Body of pancreas (tissue), 4 donors: ENCODE measurements around the gene ETV5. TPM values are rescaled to one million over a fixed set of nuclear protein-coding genes. Genes with fewer than 3 reads are reported as not detected.

ENCODE experiments used
- ATAC-seq: fragments of 150-250 bp; one replicate; pipeline ENCODE4 v1.9.1; 2016
- DNase-seq, 4 donors: peaks; one replicate each; pipeline ENCODE4 v3.0.0-alpha.2; 2019
- H3K27ac ChIP-seq, 4 donors: fragments of 200-600 bp; sonication (generic); 1 replicate in 3 of 4; 2 replicates in 1 of 4; pipeline versions ENCODE4 v1.5.1 to v1.6.1; 2016 to 2019; ENCODE audit warnings: mild to moderate bottlenecking in 1 of 4, mixed read lengths in 1 of 4, moderate library complexity in 1 of 4
- H3K27me3 ChIP-seq, 2 donors: fragments of 200-600 bp; sonication (generic); one replicate each; pipeline ENCODE4 v1.6.0; 2016; ENCODE audit warnings: mild to moderate bottlenecking in 1 of 2
- H3K36me3 ChIP-seq, 2 donors: fragments of 200-600 bp; sonication (generic); replicated peaks in 1 of 2; 2 replicates each; pipeline ENCODE4 v1.5.1; 2016; ENCODE audit warnings: low read depth in 2 of 2; ENCODE audit not compliant: insufficient read depth in 1 of 2
- H3K4me1 ChIP-seq: fragments of 200-600 bp; sonication (generic); one replicate; pipeline ENCODE4 v1.6.0; 2016
- H3K4me3 ChIP-seq, 2 donors: fragments of 200-600 bp; sonication (generic); 1 replicate in 1 of 2; 2 replicates in 1 of 2; pipeline ENCODE4 v1.5.1; 2016 to 2019
- H3K9me3 ChIP-seq, 3 donors: fragments of 200-600 bp; sonication (generic); 1 replicate in 2 of 3; 2 replicates in 1 of 3; pipeline ENCODE4 v1.5.1; 2016
- CTCF ChIP-seq, 7 experiments: fragments of 450-650 bp in 4 of 7; fragments of 200-600 bp in 3 of 7; sonication (generic) in 3 of 7; IDR thresholded peaks; one replicate each; pipeline ENCODE4 v1.5.1; 2016 to 2019; ENCODE audit warnings: antibody characterized with exemption in 7 of 7
- POLR2A ChIP-seq, 3 donors: fragments of 450-650 bp; IDR thresholded peaks; one replicate each; pipeline ENCODE4 v1.6.1; 2016; ENCODE audit warnings: antibody characterized with exemption in 3 of 3, mild to moderate bottlenecking in 2 of 3
- WGBS, 2 donors: methylation state at CpG; one replicate each; pipeline ENCODE4 v1.1.5; 2017; 5-methylcytosine and 5-hydroxymethylcytosine counted together
- intact Hi-C: fragments of 100-400 bp; cut with DNase I; formaldehyde crosslinking; loops from one replicate; pipeline ENCODE4 v1.15.1; 2023
- total RNA-seq, 2 donors: library from RNA; depleted of rRNA; stranded (reverse); fragments of >200 nt; gene quantifications; one replicate each; pipeline ENCODE4 v1.1.0, GENCODE V29; 2016

Gene ETV5
- total RNA-seq, 2 donors from 2014 or later: 14.5 to 39.2 TPM

GRCh38 chr3:186082150-186082549 is 26.7 kb downstream of the ETV5 start:
- H3K9me3 ChIP-seq: no peaks in the 10 kb centered on the region
- H3K4me3 ChIP-seq: no peak overlapping the region
- no peak overlapping the region for H3K27ac ChIP-seq
- DNase-seq (no peak), ATAC-seq (no peak)
- intact Hi-C loops: no loop called here
- 93% methylated on average over 8 of the region's 8 CpGs for WGBS, 2 donors
- no peaks in the 10 kb centered on the region for H3K27me3 ChIP-seq
- H3K4me1 ChIP-seq: no peaks in the 10 kb centered on the region
- no peak for TF ChIP-seq CTCF (IDR thresholded peaks at IDR 0.05)
- TF ChIP-seq POLR2A (IDR thresholded peaks at IDR 0.05): no peak
- H3K36me3 ChIP-seq: peaks cover 0 to 2% of the 10 kb centered on the region in 2 donors

DNA sequence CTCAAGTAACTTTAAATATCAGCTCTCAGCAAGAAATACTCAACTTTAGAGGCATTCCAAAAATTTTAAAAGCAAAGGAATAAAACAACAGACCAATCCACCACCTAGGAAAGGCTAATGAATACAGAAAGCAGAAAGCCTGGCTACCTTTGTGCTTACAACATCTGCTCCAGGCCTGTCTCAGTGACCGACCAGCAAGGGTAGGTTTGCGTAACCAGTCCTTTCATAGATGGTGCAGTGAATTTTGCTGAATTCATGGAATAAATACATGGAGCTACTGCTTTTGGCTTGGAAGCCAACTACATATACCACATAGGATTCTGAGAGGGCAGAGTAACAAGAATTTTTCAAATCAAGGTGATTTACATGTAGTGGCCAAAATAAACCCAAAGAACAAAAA is 27.2 kb downstream of the ETV5 start:
- no peaks in the 10 kb centered on the region for H3K27me3 ChIP-seq
- H3K36me3 ChIP-seq: peaks cover 0 to 2% of the 10 kb centered on the region in 2 donors
- no peak for TF ChIP-seq POLR2A (IDR thresholded peaks at IDR 0.05)
- TF ChIP-seq CTCF (IDR thresholded peaks at IDR 0.05): no peak
- H3K27ac ChIP-seq: no peak overlapping the region
- DNase-seq (no peak), ATAC-seq (no peak)
- H3K9me3 ChIP-seq: no peaks in the 10 kb centered on the region
- 89 to 100% methylated on average over 2 of the region's 2 CpGs for WGBS, 2 donors
- H3K4me3 ChIP-seq: no peak overlapping the region
- intact Hi-C loops: no loop called here
- H3K4me1 ChIP-seq: no peaks in the 10 kb centered on the region

DNA sequence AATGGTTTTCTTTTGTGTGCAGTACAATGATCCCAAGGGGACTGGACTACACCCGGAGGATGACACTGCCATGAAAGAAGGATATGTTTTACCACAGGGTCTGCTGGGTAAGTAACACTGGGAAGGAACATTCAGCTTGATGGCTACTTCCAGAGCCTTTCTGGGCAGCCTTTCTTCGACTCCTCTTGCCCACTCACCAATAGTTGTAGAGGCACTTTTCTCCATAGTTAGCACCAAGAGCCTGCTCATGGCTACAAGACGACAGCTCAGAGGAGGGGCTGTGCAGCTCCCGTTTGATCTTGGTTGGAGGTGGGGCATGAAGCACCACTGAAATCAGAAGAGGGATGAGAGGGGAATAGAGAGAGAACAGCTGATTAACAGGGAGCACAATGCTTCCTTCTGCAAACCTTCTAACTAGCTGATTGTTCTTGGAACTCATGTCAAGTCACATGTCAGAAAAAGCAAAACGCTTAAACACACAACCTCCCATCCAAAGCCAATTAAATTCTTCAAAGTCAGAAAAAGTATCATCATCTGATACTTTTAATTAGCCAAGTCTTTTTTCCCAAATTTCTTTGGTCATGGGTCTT is 27.9 kb downstream of the ETV5 start:
- TF ChIP-seq POLR2A (IDR thresholded peaks at IDR 0.05): no peak
- TF ChIP-seq CTCF (IDR thresholded peaks at IDR 0.05): no peak
- Histone ChIP-seq H3K36me3 (peaks cover 0 to 2% of the 10 kb centered on the region in 2 donors), H3K27ac (no peak overlapping the region), H3K4me1 (no peaks in the 10 kb centered on the region), H3K27me3 (no peaks in the 10 kb centered on the region), H3K9me3 (no peaks in the 10 kb centered on the region), H3K4me3 (no peak overlapping the region)
- DNase-seq (no peak), ATAC-seq (no peak)
- 79 to 82% methylated on average over 5 of the region's 5 CpGs for WGBS, 2 donors
- intact Hi-C loops: no loop called here

- Histone ChIP-seq H3K27me3 (no peaks in the 10 kb centered on the region), H3K27ac (no peak overlapping the region), H3K4me3 (no peak overlapping the region), H3K36me3 (peaks cover 0 to 2% of the 10 kb centered on the region in 2 donors), H3K9me3 (no peaks in the 10 kb centered on the region), H3K4me1 (no peaks in the 10 kb centered on the region)
- WGBS, 2 donors: 68 to 79% methylated on average over 7 of the region's 7 CpGs
- ATAC-seq (no peak), DNase-seq (no peak)
- TF ChIP-seq POLR2A (IDR thresholded peaks at IDR 0.05) (no peak), CTCF (IDR thresholded peaks at IDR 0.05) (no peak)
- intact Hi-C loops: no loop called here
Observed at GRCh38 chr3:186079925-186080324, 29.0 kb downstream of the ETV5 start.

GRCh38 chr3:186077466-186077865 is 31.4 kb downstream of the ETV5 start:
- DNase-seq (no peak), ATAC-seq (no peak)
- Histone ChIP-seq H3K36me3 (peaks cover 0 to 2% of the 10 kb centered on the region in 2 donors), H3K4me3 (no peak overlapping the region), H3K27me3 (no peaks in the 10 kb centered on the region), H3K4me1 (no peaks in the 10 kb centered on the region), H3K9me3 (no peaks in the 10 kb centered on the region), H3K27ac (no peak overlapping the region)
- intact Hi-C loops: no loop called here
- TF ChIP-seq CTCF (IDR thresholded peaks at IDR 0.05) (no peak), POLR2A (IDR thresholded peaks at IDR 0.05) (no peak)
- 91 to 93% methylated on average over 6 of the region's 6 CpGs for whole genome bisulfite sequencing, 2 donors
